ENCODE data around the gene CADM2.
"Not testable (repeated sequence)": the region's sequence is repeated elsewhere in the genome, so short reads cannot be mapped to it uniquely, and the experiment has no call there.

The CADM2 gene

GRCh38 chr3:84958495-84959469 is at the start of gene CADM2:
TSS of gene CADM2 (plus strand) at chr3:84958989.
- peak; percentile 79 for DNase-seq

DNA sequence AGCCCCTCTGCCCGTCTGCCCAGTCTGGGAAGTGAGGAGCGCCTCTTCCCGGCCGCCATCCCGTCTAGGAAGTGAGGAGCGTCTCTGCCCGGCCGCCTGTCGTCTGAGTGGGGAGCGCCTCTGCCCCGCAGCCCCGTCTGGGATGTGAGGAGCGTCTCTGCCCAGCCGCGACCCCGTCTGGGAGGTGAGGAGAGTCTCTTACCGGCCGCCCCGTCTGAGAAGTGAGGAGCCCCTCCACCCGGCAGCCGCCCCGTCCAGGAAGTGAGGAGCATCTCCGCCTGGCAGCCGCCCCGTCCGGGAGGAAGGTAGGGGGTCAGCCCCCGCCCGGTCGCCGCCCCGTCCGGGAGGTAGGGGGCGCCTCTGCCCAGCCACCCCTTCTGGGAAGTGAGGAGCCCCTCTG is 40.2 kb upstream of the CADM2 start:
- DNase-seq = not testable (repeated sequence)

- no peak for DNase-seq
Measured at GRCh38 chr3:84922682-84923081, 36.1 kb upstream of the CADM2 start.

DNA sequence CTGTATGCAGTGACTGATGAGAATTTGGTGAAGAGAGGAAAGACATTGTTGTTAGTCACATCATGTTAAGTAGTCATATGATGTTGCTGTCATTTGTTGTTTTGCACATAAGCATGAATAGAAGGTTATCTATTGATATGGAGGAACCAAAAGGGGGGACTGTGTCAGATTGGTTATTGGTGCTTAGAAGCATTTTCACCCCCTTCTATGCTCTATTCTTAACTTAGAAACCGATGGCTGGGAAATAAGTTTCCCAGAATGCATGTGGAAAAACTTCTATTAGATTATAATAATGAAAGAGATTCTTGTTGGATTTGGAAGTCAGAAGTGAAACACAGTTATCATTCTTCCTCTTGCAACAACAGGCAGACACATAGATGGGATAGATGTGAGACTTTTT is 33.2 kb upstream of the CADM2 start:
- no peak for DNase-seq

DNA sequence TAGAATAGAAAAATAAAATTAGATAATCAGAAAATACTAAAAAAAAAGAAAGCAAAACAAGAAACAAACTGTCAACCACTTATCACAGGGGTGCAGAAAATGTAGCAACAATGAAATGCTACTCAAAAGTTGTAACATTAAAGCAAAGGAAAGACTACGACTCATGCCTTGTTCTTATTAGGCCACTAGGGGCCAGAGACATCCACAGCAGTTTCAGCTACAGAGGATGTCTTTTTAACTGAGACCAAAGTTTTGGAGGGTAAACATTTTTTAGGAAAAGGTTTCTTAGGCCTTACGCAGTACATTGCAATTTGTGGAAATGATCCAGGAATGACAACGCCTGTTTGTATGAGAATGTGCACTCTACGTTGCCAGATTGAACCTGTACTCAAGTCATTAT is 15.4 kb upstream of the CADM2 start:
- DNase-seq = no peak

GRCh38 chr3:84946240-84946639 is 12.5 kb upstream of the CADM2 start:
- DNase-seq = no peak

DNA sequence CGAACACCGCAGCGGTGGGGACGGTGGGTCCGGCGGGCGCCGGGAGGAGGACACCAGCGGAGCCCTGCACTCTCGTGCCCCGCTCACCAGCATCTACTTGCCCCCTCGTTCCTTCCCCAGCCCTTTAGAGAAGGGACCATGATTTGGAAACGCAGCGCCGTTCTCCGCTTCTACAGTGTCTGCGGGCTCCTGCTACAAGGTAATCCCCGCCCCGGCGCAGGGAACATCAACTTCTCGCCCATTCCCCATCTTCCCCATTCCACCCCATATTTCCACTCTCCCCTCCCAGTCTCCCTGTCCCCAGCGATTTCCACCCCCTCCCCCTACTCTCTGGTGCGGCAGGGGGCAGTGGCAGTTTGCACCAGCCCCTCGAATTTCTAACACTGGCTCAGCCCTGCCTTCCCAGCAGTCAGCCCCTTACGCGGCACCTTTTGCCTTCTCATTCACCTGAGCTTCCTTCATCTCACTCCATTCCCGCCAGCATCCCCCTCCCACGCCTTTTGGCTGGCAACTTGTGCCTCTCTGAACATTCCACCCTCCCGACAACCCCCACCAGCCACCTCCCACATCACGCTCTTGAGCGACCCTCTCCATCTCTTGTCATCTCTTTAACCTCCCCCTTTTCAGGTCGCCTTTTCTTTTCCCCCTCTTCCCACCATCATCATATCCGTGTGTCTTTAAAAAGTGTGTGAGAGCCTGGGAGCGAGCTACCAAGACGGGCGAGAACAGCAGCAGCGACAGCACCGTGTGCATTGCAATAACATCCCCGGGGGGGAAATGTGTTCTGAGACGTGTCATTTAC is 882 bp downstream of the CADM2 start:
- no peak for DNase-seq

- DNase-seq = no peak
Measured at GRCh38 chr3:84960581-84960980, 1.8 kb downstream of the CADM2 start.

- DNase-seq = no peak
Measured at GRCh38 chr3:84961011-84961410, 2.2 kb downstream of the CADM2 start.

DNA sequence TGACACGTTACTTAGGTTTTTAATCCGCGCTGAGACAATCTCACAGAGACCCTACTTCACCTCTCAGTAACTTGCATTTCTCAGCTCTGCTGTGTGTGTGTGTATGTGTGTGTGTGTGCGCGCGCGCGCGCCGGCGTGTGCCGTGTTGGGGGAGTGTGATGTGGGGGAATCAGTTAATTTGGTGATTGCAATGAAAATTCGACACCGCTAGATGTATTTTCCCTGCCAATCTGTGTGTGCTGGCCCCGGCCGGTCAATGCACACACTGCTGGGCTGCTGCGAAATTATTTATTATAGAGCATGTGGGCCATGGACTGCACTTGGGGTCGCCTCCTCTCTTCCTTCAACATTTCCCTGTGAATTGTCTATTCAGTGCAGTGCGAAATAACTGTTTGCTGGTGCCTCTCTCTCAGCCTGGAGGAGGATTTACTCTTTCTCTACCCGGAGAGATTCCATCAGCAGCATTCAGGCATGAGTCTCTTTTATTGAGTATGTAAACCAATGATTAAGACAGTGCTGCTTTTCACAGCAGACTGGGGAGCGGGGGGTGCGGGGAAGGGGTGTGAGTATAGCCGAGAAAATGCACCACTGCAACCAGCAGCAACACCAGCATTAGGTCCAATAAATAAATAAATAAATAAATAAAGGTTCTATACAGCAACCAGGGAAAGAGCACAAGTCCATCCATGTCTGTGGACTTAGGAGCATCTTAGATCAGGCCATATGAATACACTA is 2.9 kb downstream of the CADM2 start:
- DNase-seq = no peak

DNA sequence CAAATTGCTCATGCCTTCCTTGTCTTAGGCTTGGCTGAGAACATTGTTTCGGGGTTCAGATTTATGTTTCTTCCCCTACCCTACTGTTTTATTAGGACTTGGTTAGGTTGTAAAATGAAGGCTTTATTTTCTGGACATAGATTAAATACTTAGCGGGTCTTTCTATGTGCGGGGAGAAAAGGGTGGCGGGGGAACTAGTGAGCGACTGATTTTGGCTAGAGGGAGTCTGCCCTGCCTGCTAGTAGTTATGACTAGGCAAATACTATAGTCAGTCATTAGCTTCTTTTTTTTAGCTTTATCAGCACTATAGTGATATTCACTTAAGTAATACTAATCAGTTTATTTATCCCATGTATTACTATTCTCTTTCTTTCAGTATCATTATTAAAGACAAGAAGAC is 3.6 kb downstream of the CADM2 start:
- DNase-seq = no peak

DNA sequence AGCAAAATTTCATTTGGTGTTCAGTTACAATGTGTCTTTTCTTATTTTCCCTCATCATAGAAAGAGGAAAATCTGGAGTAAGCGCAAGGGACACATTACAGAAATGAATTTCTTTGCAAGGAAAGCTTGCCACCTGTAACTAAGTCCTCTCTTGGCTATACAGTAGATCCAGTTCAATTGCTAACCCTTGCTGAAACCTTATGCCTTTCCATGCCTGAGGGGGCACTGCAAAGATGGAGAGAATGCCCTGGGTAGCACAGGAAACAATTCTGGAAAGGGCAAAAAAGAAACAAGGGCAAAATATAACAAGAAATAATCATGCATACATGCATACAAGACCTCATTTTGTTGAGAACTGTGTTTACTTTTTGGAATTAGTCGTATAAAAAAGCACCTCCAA is 4.3 kb downstream of the CADM2 start:
- no peak for DNase-seq

DNA sequence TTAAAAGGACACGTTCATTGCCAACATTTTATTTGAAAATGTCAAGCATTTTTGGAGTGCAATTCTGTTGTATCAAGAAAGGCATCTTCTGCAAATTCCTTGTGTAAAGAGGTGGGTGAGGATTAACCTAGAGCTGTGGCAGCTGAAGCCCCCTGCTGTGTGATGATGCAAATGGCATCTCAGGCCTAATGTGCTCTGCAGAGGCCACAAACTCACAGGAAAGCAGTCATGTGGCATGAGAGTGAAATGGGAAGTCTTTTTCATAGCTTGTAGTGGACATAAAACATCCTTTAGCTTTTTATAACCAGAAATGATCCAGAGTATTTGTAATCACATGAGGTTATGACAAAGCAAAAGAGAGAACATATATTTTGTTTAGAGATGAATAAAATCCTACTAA is 6.4 kb downstream of the CADM2 start:
- no peak for DNase-seq

- DNase-seq = no peak
Measured at GRCh38 chr3:84967767-84968581, 9.2 kb downstream of the CADM2 start.

GRCh38 chr3:84968701-84969235 is 10.0 kb downstream of the CADM2 start:
- no peak for DNase-seq

DNA sequence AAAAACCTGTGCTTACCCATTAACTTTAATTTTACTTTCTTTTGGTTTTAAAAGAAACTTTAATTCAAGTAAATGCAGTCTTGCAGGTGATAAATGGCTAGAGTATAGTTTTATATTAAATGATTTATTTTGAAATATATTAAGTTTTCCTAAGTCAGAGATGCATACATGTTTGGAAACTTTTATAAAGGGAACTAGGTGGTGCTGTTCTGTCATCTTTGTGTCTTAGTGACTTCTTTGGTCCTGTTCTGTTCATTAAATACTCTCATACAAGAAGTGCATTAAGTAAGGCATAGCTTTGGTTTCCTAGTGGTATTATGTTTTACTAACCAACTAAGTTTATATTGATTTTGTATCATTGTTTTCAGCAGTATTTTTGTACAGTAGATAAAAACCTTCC is 15.6 kb downstream of the CADM2 start:
- no peak for DNase-seq

DNA sequence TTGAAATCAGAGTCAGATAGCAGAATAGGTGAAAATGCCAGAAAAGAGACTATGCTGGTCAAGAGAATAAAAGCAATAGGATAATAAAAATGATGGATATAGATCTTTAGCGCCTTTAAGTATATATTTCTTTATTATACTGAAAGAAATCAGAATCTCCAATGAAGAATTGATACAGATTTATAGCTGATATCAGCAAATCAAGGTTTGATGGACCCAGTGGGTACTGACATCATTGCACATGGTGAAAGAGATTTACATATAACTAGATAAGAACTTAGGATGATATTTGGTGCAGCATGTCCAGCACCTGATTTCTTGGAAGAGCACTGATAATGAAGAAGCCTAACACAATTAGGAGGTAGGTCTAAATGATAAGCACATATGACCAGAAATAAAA is 18.2 kb downstream of the CADM2 start:
- no peak for DNase-seq

GRCh38 chr3:84978843-84979242 is 20.1 kb downstream of the CADM2 start:
- no peak for DNase-seq

GRCh38 chr3:84980011-84980410 is 21.2 kb downstream of the CADM2 start:
- no peak for DNase-seq

DNA sequence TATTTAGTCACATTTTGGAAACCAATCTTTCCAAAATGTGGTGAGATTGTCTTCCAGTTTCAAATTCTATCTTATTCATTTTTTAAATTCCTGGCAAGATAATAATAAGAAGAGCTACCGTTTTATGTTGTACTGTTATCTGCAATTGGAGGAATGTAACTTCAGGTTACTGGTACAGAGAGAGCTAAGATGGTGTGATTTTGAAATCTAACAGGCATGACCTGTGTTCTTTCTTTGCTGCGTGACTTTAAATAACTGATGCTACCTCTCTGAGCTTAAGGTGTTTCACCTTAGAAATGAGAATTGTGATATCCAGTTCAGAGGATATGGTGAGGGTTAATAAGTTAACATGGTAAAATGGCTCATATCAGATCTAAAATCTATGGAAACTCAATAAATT is 21.7 kb downstream of the CADM2 start:
- no peak for DNase-seq

GRCh38 chr3:84983490-84983889 is 24.7 kb downstream of the CADM2 start:
- DNase-seq = no peak

DNA sequence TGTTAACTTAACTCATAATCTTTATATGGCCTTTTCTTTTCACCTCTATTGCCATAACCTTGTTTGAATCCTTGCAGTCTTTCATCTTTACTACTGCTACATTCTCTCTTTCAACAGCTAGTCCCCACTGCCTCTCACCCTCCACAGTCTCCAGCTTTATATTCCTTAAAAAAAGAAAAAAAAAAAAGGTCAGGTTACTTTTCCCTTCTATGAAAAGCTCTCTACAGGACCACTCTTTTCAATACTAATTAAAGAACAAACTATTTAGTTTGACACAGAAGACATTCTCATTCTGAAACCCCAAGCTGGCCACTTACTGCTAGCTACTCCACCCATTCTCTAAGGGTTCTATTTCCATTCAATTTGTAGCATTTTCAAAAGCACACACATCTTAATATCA is 25.6 kb downstream of the CADM2 start:
- DNase-seq = no peak
